HG03342 (cell line): Measurements from ENCODE around the gene LAMA2.

ENCODE experiments used
- ATAC-seq: cut with Tn5 transposase; IDR thresholded peaks from one replicate; pipeline ENCODE4 v1.9.1; 2021; ENCODE audit warnings: mild to moderate bottlenecking, moderate library complexity; ENCODE audit not compliant: unreplicated experiment

The LAMA2 gene

DNA sequence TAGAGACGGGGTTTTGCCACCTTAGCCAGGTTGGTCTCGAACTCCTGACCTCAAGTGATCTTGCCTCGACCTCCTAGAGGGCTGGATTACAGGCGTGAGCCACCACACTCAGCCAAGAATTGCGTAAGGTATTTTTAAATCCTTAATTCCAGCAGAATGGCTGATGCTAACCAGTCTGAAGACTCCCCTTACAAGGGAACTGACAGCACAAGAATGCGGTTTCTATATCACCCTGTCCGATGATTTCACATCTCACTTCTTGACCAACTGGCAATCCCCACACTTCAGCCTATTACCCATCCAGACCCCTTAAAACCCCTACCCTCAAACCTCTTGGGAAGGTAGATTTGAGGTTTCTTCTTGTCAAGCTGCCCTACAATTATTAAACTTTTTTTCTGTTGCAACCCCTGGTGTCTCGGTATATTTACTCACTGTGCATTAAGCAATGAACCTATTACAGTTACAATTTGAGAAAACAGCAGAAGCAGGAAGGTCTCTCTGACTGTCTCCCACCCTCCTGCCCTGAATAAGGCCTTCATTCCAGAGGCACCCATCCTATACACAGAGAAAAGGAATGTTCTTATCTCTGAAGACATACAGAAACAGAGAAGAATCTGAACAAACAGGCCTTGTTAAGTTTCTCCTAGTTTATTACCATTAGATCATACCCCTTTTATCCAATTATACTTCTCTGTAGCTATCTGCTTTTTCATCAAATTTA, 662.1 kb downstream of the LAMA2 start:
- no peak for ATAC-seq

DNA sequence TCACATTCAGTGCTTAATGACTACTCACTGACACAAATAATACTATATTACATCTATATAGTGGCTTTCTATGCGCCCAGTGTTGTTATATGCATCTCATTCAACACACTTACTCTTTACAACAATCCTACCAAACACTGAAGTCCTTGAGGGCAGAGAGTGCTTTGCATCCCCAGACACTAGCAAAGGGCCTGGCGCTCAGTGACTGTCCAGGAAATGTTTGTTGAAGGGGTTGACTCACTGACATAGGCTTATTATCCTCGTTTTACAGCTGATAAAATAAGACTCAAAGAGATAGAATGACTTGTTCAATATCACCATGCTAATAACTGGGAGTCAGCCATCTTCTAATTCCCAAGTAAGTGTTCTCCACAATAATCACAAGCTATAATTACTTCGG, 663.8 kb downstream of the LAMA2 start:
- ATAC-seq: no peak

DNA sequence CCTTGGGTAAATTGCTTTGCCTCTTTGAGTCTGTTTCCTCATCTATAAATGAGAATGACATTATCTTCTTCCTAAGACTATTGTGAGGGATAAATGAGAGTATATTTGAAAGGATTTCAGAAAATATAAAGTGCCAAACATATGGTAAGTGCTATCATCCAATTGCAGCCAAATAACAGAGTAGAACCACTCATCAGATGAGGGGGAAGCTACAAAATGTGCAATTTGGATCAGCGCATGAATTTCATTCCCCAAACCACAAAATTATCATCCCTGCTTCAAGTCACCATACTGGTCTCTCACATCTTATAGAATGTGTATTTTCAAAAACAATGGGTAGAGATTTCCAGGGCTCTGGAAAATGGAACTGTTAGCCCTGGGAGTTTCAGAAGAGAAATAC, 668.5 kb downstream of the LAMA2 start:
- ATAC-seq: no peak

DNA sequence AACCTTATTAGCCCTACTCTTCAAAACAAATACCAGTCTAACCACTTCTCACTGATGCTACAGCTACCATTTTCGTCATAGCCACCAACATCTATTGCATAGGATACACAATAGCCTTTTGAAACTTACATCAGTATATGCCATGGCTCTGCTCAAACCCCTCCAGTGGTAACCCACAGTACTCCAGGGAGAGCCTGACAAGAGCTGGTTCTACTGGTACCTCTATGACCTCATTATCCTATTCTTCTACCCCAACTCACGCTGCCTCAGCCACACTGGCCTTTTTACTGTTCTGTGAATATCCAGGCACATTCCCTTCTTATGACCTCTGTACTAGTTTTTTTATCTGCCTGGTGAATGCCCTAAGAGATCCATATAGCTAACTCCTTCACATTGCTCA, 669.5 kb downstream of the LAMA2 start:
- no peak for ATAC-seq

DNA sequence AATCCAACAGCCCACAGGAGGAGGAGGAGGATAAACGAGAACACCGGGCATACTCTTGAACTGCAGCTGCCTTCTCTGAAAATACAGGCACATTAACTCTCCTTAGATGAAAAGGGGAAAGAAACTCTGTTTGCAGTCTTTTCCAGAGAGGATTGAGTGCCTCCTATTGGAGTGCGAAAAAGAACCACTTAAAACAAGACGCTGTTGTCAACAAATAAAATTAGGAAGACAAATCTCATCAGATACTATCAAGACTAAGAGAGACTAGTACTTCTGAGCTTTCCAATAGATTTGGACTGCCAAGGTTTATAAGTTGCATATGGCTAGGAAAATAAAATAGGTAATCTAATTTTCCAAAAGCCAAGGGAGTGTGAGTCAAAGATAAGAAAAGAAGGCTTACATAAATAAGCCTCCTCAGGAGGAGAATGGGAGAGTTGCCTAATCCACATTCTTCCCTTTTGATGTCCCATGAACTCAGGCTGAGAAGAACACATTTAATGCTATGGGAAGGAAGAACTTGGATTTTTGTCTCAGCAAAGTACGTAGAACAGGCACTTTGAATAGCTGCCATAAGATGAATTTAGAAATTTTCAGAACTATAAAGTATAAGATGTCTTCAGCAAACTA, 672.4 kb downstream of the LAMA2 start:
- ATAC-seq: no peak

DNA sequence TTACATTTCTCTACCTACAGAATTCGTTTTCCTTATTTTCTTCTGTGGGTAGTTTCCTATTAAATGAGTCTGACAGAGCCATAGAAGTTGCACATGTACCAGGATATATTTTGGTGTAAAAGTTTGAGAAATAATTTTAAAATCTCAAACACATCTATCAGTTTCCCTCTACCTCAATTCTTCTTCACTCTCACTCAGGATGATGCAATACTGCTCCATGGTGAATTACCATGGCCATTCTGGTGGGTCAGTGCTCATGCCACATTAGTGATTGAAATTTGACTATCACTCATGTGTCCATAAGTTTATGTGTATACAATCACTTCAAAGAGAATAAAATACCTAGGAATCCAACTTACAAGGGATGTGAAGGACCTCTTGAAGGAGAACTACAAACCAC, 675.3 kb downstream of the LAMA2 start:
- no peak for ATAC-seq

DNA sequence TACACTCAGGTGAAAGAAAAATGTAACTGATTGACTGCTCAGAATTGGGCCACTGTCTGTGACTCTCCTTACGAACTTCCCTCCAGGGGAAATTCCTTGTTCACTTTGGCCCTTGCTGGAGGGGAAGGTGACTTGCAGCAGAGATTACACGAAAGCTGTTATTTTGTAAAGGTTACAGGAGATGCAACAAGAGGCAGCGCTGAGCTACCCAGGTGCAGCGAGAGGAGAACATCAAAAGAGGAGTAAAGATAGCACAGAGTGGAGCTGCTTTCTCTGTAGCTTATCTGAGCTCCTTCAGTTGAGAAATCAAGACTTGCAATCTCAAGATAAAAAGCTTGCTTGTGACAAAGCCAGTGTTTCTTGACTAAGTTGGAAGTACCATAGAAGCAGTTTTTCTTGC, 682.4 kb downstream of the LAMA2 start:
- no peak for ATAC-seq

DNA sequence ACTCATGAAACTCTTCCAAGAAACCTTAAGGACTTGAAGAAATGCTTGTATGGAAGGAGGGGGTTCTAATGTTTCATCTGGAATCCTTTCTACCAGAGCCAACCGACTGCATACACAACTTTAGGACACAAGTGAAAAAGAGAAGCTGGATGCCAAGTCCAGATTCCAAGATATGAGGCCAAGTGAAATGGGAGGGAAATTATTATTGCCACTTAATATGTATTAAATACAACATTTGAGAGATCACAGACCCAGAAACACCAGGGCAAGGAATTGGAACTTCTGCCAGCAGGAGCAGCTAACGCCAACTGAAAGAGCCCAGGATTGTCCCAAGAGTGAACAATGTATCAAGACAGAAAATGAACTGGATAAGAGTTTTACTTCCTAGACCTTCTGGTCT, 682.9 kb downstream of the LAMA2 start:
- no peak for ATAC-seq
